ENCODE results near the gene TCERG1L.

Gene TCERG1L

DNA sequence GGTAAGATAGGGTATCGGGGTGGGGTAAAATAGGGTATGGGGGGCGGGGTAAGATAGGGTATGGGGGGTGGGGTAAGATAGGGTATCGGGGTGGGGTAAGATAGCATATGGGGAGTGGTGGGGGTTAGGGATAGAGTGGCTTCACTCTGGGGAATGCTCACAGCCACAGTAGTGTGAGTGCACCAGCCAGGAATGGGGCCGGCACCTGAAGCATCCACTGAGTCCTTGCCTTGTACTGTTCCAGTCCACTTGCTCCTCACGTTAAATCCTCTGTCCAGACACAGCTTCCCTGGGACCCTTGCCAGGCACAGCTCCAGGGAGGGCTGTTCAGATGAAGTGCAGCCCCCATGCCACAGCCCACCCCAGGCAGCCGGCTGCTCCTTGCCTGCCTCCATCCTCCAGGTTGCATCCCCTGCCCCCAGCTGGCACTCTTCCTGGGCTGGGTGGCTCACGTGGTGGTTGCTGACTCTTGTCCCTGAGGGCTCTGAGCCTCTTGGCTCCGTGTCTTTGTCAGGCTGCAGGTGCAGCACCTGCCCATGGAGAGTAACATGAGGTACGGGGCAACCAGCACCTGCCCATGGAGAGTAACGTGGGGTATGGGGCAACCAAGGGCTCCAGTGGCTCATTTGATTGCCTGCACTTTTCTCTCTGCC lies 268.4 kb downstream of the TCERG1L start:
- Histone ChIP-seq H3K9me3 (ENCODE audit: control insufficient read depth in 1 of 2, low read length in 2 of 2) (no peaks in the 10 kb centered on the region), H3K27ac (ENCODE audit: low read length) (no peak overlapping the region), H3K4me1 (ENCODE audit: control insufficient read depth in 1 of 2, insufficient read depth in 2 of 2, low read length in 2 of 2) (no peaks in the 10 kb centered on the region), H3K36me3 (ENCODE audit: control insufficient read depth in 1 of 2, insufficient read depth in 2 of 2, low read length in 2 of 2) (no peaks in the 10 kb centered on the region), H3K4me3 (ENCODE audit: low read depth in 1 of 2, low read length in 2 of 2) (no peak overlapping the region), H3K27me3 (ENCODE audit: low read depth, low read length) (no peaks in the 10 kb centered on the region)
